Ishikawa (cell line): ENCODE measurements around the gene LRTM2.

Experiments used
- CREB1 ChIP-seq: IDR thresholded peaks from 2 replicates; pipeline ENCODE4 v1.6.1; 2012; ENCODE audit warnings: low read depth
- EP300 ChIP-seq: IDR thresholded peaks from 2 replicates; pipeline ENCODE4 v1.6.1; 2012; ENCODE audit warnings: borderline replicate concordance
- TAF1 ChIP-seq: IDR thresholded peaks from 2 replicates; pipeline ENCODE4 v1.6.1; 2012; ENCODE audit warnings: low read depth, mild to moderate bottlenecking
- USF1 ChIP-seq: IDR thresholded peaks from 2 replicates; pipeline ENCODE4 v1.6.1; 2012
- YY1 ChIP-seq: IDR thresholded peaks from 2 replicates; pipeline ENCODE4 v1.6.1; 2012; ENCODE audit warnings: low read depth
- TF ChIP-seq, protein P1 (sequence below): IDR thresholded peaks from 2 replicates; pipeline ENCODE4 v1.6.1; 2012

- no peak for TF ChIP-seq YY1
- TF ChIP-seq USF1: no peak
- TF ChIP-seq, protein P1, sequence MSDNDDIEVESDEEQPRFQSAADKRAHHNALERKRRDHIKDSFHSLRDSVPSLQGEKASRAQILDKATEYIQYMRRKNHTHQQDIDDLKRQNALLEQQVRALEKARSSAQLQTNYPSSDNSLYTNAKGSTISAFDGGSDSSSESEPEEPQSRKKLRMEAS: no peak
- TF ChIP-seq TAF1: no peak
- no peak for TF ChIP-seq CREB1
- TF ChIP-seq EP300: no peak
Measured at GRCh38 chr12:1810931-1811280, 9.5 kb upstream of the LRTM2 start.
